Natural killer cell (primary cell): ENCODE measurements around the gene AATK. TPM values are rescaled to one million over a fixed set of nuclear protein-coding genes. Genes with fewer than 3 reads are reported as not detected.

Experiments used
- ATAC-seq, 3 donors: fragments of 150-1000 bp in 2 of 3; fragments of 200-7000 bp in 1 of 3; cut with Tn5 transposase; 1 replicate in 1 of 3; 2 replicates in 2 of 3; pipeline ENCODE4 v1.10.0; 2021; ENCODE audit warnings: mild to moderate bottlenecking in 2 of 3, moderate library complexity in 2 of 3
- DNase-seq, 2 donors: peaks; one replicate each; pipeline versions ENCODE4 v3.0.0 to v3.0.0-alpha.2; 2013 to 2021; ENCODE audit warnings: mixed read lengths in 1 of 2
- H3K27ac ChIP-seq: one replicate; pipeline ENCODE4 v1.5.1; 2013; ENCODE audit warnings: mild to moderate bottlenecking, low read length
- H3K27me3 ChIP-seq: one replicate; pipeline ENCODE4 v1.6.1; 2013; ENCODE audit warnings: low read length; ENCODE audit not compliant: control insufficient read depth, insufficient read depth
- H3K36me3 ChIP-seq: one replicate; pipeline ENCODE4 v1.6.1; 2013; ENCODE audit warnings: low read length; ENCODE audit not compliant: control insufficient read depth, insufficient read depth
- H3K4me1 ChIP-seq: one replicate; pipeline ENCODE4 v1.6.1; 2013; ENCODE audit warnings: low read length; ENCODE audit not compliant: control insufficient read depth, insufficient read depth
- H3K4me3 ChIP-seq: one replicate; pipeline ENCODE4 v1.5.1; 2013; ENCODE audit warnings: low read length
- H3K9me3 ChIP-seq: one replicate; pipeline ENCODE4 v1.6.1; 2013; ENCODE audit warnings: low read length; ENCODE audit not compliant: control insufficient read depth, insufficient read depth
- H3K27ac Mint-ChIP-seq, 2 donors: one replicate each; pipeline ENCODE4 v1.8.0; 2022; ENCODE audit warnings: mild to moderate bottlenecking in 2 of 2, mixed read lengths in 2 of 2, moderate library complexity in 1 of 2
- H3K27me3 Mint-ChIP-seq, 2 donors: one replicate each; pipeline ENCODE4 v1.8.0; 2022; ENCODE audit warnings: low read depth in 2 of 2, mixed read lengths in 2 of 2
- H3K36me3 Mint-ChIP-seq: one replicate; pipeline ENCODE4 v1.8.0; 2022; ENCODE audit warnings: mixed read lengths
- H3K4me1 Mint-ChIP-seq, 2 donors: one replicate each; pipeline ENCODE4 v1.8.0; 2022; ENCODE audit warnings: mixed read lengths in 2 of 2
- H3K4me3 Mint-ChIP-seq: one replicate; pipeline ENCODE4 v1.8.0; 2022; ENCODE audit warnings: mild to moderate bottlenecking, moderate library complexity, mixed read lengths
- H3K9me3 Mint-ChIP-seq, 2 donors: one replicate each; pipeline ENCODE4 v1.8.0; 2022; ENCODE audit warnings: mixed read lengths in 2 of 2
- WGBS: methylation state at CpG from one replicate; pipeline ENCODE4 v1.1.7; 2013; ENCODE audit warnings: missing lambda C conversion rate; ENCODE audit not compliant: insufficient coverage; 5-methylcytosine and 5-hydroxymethylcytosine counted together
- intact Hi-C: fragments of 100-400 bp; cut with micrococcal nuclease; formaldehyde crosslinking; loops from one replicate; pipeline ENCODE4 v1.14.2; 2022
- total RNA-seq, 4 donors: library from RNA; stranded (reverse); fragments of 120-200 nt in 1 of 4; gene quantifications; one replicate each; pipeline versions ENCODE4 v1.2.3 to v1.2.4, GENCODE V29; 2013 to 2022
- TF ChIP-seq, protein P1 (sequence below): fragments of 200-600 bp; IDR thresholded peaks from one replicate; pipeline ENCODE4 v1.8.0; 2022; ENCODE audit warnings: antibody characterized with exemption

The AATK gene
- total RNA-seq, 3 donors from 2014 or later (not counting 1 experiment from before 2014, with no cell fraction given) = 8.5 to 13.7 (median 10.4) TPM

GRCh38 chr17:81115219-81115618 is 50.8 kb downstream of the AATK start:
- no peak for ATAC-seq
- H3K27me3 ChIP-seq = no peaks in the 10 kb centered on the region
- DNase-seq = no peak
- H3K36me3 Mint-ChIP-seq = no peaks in the 10 kb centered on the region
- H3K9me3 Mint-ChIP-seq = no peaks in the 10 kb centered on the region
- peaks cover 0 to 13% of the 10 kb centered on the region in 2 donors for H3K4me1 Mint-ChIP-seq
- H3K27me3 Mint-ChIP-seq = no peaks in the 10 kb centered on the region
- no peak overlapping the region for H3K4me3 ChIP-seq
- TF ChIP-seq, protein P1, sequence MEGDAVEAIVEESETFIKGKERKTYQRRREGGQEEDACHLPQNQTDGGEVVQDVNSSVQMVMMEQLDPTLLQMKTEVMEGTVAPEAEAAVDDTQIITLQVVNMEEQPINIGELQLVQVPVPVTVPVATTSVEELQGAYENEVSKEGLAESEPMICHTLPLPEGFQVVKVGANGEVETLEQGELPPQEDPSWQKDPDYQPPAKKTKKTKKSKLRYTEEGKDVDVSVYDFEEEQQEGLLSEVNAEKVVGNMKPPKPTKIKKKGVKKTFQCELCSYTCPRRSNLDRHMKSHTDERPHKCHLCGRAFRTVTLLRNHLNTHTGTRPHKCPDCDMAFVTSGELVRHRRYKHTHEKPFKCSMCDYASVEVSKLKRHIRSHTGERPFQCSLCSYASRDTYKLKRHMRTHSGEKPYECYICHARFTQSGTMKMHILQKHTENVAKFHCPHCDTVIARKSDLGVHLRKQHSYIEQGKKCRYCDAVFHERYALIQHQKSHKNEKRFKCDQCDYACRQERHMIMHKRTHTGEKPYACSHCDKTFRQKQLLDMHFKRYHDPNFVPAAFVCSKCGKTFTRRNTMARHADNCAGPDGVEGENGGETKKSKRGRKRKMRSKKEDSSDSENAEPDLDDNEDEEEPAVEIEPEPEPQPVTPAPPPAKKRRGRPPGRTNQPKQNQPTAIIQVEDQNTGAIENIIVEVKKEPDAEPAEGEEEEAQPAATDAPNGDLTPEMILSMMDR = no peak
- H3K9me3 ChIP-seq = no peaks in the 10 kb centered on the region
- no peaks in the 10 kb centered on the region for H3K36me3 ChIP-seq
- H3K4me3 Mint-ChIP-seq = no peak overlapping the region
- no peak overlapping the region for H3K27ac Mint-ChIP-seq
- 92% methylated on average over 11 of the region's 11 CpGs for WGBS
- no peak overlapping the region for H3K27ac ChIP-seq
- peaks cover 15% of the 10 kb centered on the region for H3K4me1 ChIP-seq
- intact Hi-C loops = no loop called here

- H3K27me3 Mint-ChIP-seq = no peaks in the 10 kb centered on the region
Observed at GRCh38 chr17:81114351-81115093, 51.5 kb downstream of the AATK start.

GRCh38 chr17:81113158-81113724 is 52.8 kb downstream of the AATK start:
- H3K9me3 ChIP-seq = no peaks in the 10 kb centered on the region

More at GRCh38 chr17:81114351-81115093, 51.5 kb downstream of the AATK start:
- TF ChIP-seq, protein P1 = no peak
- Histone ChIP-seq H3K9me3 (no peaks in the 10 kb centered on the region), H3K4me1 (peaks cover 11% of the 10 kb centered on the region), H3K4me3 (no peak overlapping the region), H3K36me3 (no peaks in the 10 kb centered on the region), H3K27me3 (no peaks in the 10 kb centered on the region), H3K27ac (no peak overlapping the region)
- no peak for DNase-seq
- no peaks in the 10 kb centered on the region for H3K9me3 Mint-ChIP-seq
- intact Hi-C loops = no loop called here
- H3K4me1 Mint-ChIP-seq = peaks cover 0 to 10% of the 10 kb centered on the region in 2 donors
- no peaks in the 10 kb centered on the region for H3K36me3 Mint-ChIP-seq
- no peak overlapping the region for H3K4me3 Mint-ChIP-seq
- no peak overlapping the region for H3K27ac Mint-ChIP-seq
- WGBS = 90% methylated on average over 19 of the region's 19 CpGs
- ATAC-seq = no peak

More at GRCh38 chr17:81113158-81113724, 52.8 kb downstream of the AATK start:
- 89% methylated on average over 21 of the region's 21 CpGs for WGBS
- Mint-ChIP-seq H3K9me3 (no peaks in the 10 kb centered on the region), H3K27ac (no peak overlapping the region), H3K27me3 (no peaks in the 10 kb centered on the region), H3K4me1 (no peaks in the 10 kb centered on the region), H3K36me3 (no peaks in the 10 kb centered on the region), H3K4me3 (no peak overlapping the region)
- no peak for DNase-seq
- no peaks in the 10 kb centered on the region for H3K36me3 ChIP-seq
- intact Hi-C loops = no loop called here
- no peak overlapping the region for H3K27ac ChIP-seq
- ATAC-seq = no peak
- H3K4me3 ChIP-seq = no peak overlapping the region
- H3K27me3 ChIP-seq = no peaks in the 10 kb centered on the region
- no peaks in the 10 kb centered on the region for H3K4me1 ChIP-seq
- TF ChIP-seq, protein P1 = no peak
